Mesodermal cell (in vitro differentiated cells): ENCODE measurements around the gene ADAMTSL1.

ENCODE experiments used
- H3K27ac ChIP-seq: 2 replicates; pipeline ENCODE4 v1.7.0; 2013; ENCODE audit warnings: mild to moderate bottlenecking, low read depth, low read length, moderate library complexity; ENCODE audit not compliant: severe bottlenecking
- H3K36me3 ChIP-seq: 2 replicates; pipeline ENCODE4 v1.7.1; 2013; ENCODE audit warnings: mild to moderate bottlenecking, low read length, moderate library complexity; ENCODE audit not compliant: control insufficient read depth, insufficient read depth
- H3K4me1 ChIP-seq: one replicate; pipeline ENCODE4 v1.7.1; 2013; ENCODE audit warnings: mild to moderate bottlenecking, low read length; ENCODE audit not compliant: insufficient read depth, control insufficient read depth, poor library complexity, severe bottlenecking
- H3K4me3 ChIP-seq: 2 replicates; pipeline ENCODE4 v1.7.0; 2013; ENCODE audit warnings: low read length, control low read depth, mild to moderate bottlenecking; ENCODE audit not compliant: insufficient read depth, poor library complexity, severe bottlenecking; ENCODE audit errors: extremely low read depth
- H3K9me3 ChIP-seq: 2 replicates; pipeline ENCODE4 v1.7.1; 2013; ENCODE audit warnings: mild to moderate bottlenecking, low read length, moderate library complexity; ENCODE audit not compliant: control insufficient read depth
- WGBS, 2 experiments: methylation state at CpG; one replicate each; pipeline ENCODE4 v1.1.5; 2013; ENCODE audit warnings: missing lambda C conversion rate in 2 of 2; ENCODE audit not compliant: insufficient coverage in 2 of 2; 5-methylcytosine and 5-hydroxymethylcytosine counted together

The ADAMTSL1 gene

GRCh38 chr9:18555105-18555883, 81.3 kb downstream of the ADAMTSL1 start:
- Histone ChIP-seq H3K36me3 (no peaks in the 10 kb centered on the region), H3K27ac (no peak overlapping the region), H3K4me1 (no peaks in the 10 kb centered on the region), H3K9me3 (peaks cover 2% of the 10 kb centered on the region), H3K4me3 (no peak overlapping the region)
- WGBS, 2 experiments = 80 to 100% methylated on average over 1 to 4 of the region's 5 CpGs

GRCh38 chr9:18564018-18564880, 90.3 kb downstream of the ADAMTSL1 start:
- H3K4me3 ChIP-seq = no peak overlapping the region
- WGBS, 2 experiments = 90 to 97% methylated on average over 15 of the region's 15 CpGs

DNA sequence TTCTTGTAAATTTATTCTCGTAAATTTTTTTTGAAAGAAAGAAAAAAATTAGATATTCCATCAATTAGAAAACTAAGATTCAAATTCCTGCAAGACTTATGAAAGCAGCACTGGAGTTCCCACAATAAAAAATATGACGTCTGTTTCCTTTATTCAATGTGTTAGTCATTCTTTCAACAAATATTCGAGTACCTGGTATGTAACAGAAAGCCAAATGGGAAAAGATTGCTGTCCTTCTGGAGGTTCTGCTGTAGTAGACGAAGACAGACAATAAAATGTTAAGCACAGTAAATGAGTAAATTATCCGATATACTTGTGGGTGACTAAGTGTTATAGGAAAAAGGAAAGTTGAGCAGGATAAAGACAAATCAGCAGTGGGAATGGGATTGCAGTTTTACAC, 92.2 kb downstream of the ADAMTSL1 start:
- Histone ChIP-seq H3K4me3 (no peak overlapping the region), H3K27ac (no peak overlapping the region), H3K9me3 (no peaks in the 10 kb centered on the region), H3K4me1 (no peaks in the 10 kb centered on the region), H3K36me3 (no peaks in the 10 kb centered on the region)
- WGBS, 2 experiments = 77 to 89% methylated on average over 3 to 4 of the region's 5 CpGs

More at GRCh38 chr9:18564018-18564880, 90.3 kb downstream of the ADAMTSL1 start:
- Histone ChIP-seq H3K27ac (no peak overlapping the region), H3K9me3 (peaks cover 2% of the 10 kb centered on the region), H3K4me1 (no peaks in the 10 kb centered on the region), H3K36me3 (no peaks in the 10 kb centered on the region)

DNA sequence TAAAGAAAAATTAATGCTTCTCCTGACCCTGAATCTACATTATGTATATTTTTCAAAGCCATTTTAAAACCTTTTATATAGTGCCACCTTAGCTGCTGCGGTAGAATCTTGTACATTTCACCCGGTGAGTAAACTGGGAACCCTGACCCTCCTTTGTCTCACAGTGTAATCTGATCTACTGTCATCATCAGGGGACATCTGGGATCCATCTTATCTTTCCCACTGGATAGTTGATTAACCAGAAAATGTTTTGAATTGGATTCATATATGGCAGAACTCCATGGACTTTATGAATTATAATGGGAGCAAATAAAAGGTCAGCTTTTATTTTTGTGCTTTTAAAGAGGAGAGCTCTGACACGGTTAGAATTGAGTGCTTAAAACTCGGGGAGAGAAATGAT, 95.0 kb downstream of the ADAMTSL1 start:
- no peak overlapping the region for H3K4me3 ChIP-seq
- no peak overlapping the region for H3K27ac ChIP-seq
- no peaks in the 10 kb centered on the region for H3K36me3 ChIP-seq
- no peaks in the 10 kb centered on the region for H3K4me1 ChIP-seq
- 78 to 85% methylated on average over 2 to 4 of the region's 4 CpGs for WGBS, 2 experiments
- H3K9me3 ChIP-seq = no peaks in the 10 kb centered on the region

DNA sequence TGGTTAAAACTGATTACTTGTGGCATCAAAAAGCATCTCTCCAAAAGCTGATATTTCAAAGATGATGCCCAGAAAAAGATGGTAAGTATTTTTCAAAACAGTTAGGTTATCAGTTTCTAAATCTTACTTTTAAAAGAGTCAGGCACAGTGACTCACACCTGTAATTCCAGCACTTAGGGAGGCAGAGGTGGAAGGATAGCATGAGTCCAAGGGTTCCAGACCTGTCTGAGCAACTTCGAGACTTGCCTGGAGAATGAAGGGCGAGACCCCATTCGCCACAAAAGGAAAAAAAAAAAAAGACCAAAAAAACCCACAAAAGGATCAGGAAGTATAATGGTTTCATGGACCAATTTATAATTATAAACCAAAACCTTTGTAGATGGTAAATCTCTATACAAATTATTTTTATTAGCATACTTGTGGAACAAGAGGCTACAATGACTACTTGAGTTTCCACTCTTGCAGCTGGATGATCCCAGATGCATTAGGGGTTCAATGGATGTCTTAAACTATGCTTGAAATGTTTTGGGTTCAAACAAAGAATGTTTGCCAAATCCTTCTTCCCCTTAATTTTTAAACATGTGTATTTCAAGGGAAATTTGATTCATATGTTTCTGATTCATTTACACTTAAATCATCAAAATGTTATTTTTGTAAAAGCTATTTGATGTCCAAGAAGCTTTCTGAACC, 96.1 kb downstream of the ADAMTSL1 start:
- Histone ChIP-seq H3K36me3 (no peaks in the 10 kb centered on the region), H3K4me3 (no peak overlapping the region), H3K9me3 (no peaks in the 10 kb centered on the region), H3K4me1 (no peaks in the 10 kb centered on the region), H3K27ac (no peak overlapping the region)
- WGBS, 2 experiments = no CpG with 5 or more reads among the region's 3 CpGs

GRCh38 chr9:18573021-18573556, 99.1 kb downstream of the ADAMTSL1 start:
- no peaks in the 10 kb centered on the region for H3K9me3 ChIP-seq
- no peak overlapping the region for H3K27ac ChIP-seq
- H3K4me1 ChIP-seq = no peaks in the 10 kb centered on the region
- H3K36me3 ChIP-seq = no peaks in the 10 kb centered on the region
- 80% methylated on average over 1 of the region's 1 CpG; no CpG with 5 or more reads in 1 of the 2 experiments for WGBS, 2 experiments
- no peak overlapping the region for H3K4me3 ChIP-seq

GRCh38 chr9:18575686-18576085, 101.7 kb downstream of the ADAMTSL1 start:
- Histone ChIP-seq H3K36me3 (no peaks in the 10 kb centered on the region), H3K9me3 (no peaks in the 10 kb centered on the region), H3K4me3 (no peak overlapping the region), H3K4me1 (no peaks in the 10 kb centered on the region), H3K27ac (no peak overlapping the region)
- no CpG with 5 or more reads among the region's 1 CpG for WGBS, 2 experiments

DNA sequence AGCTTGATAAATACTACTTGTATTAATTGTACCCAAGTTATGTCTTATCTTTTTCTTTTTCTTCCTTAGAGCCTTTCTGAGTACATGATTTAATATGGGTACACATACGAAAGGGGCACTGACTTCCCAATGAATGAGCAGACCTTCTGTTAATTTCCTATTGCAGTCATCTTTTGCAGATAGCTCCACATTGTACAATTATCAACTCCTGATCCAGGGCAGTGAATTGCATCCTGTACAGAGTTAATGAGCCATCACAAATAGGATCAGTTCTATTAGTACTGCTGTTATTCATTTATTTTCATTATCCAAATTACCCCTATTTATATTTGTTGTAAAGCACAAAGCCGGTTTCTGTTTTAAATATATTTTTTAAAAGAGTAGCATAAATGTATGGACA, 105.6 kb downstream of the ADAMTSL1 start:
- WGBS, 2 experiments = no CpG with 5 or more reads among the region's 2 CpGs
- H3K4me1 ChIP-seq = no peaks in the 10 kb centered on the region
- H3K4me3 ChIP-seq = no peak overlapping the region
- no peak overlapping the region for H3K27ac ChIP-seq
- no peaks in the 10 kb centered on the region for H3K36me3 ChIP-seq
- no peaks in the 10 kb centered on the region for H3K9me3 ChIP-seq

DNA sequence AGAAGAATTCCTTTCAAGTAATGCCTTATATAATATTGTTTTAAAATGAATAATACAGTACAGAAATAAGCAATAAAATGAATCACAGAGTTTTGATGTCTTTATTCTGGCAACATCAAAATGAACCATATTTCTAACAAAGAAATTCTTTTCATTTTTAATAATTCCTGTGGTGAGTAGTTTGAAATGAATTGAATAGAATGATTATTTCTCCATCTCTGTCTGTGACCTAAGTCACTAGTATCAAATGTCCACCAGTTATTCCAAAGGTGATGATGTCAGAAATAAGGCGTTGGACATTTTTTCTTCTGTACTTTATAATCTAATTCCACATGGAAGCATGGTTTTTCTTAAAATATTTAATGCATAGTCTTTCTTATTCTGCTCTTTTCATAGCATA, 106.2 kb downstream of the ADAMTSL1 start:
- no peak overlapping the region for H3K27ac ChIP-seq
- H3K4me1 ChIP-seq = no peaks in the 10 kb centered on the region
- H3K9me3 ChIP-seq = no peaks in the 10 kb centered on the region
- no peak overlapping the region for H3K4me3 ChIP-seq
- no CpG with 5 or more reads among the region's 1 CpG for WGBS, 2 experiments
- H3K36me3 ChIP-seq = no peaks in the 10 kb centered on the region

DNA sequence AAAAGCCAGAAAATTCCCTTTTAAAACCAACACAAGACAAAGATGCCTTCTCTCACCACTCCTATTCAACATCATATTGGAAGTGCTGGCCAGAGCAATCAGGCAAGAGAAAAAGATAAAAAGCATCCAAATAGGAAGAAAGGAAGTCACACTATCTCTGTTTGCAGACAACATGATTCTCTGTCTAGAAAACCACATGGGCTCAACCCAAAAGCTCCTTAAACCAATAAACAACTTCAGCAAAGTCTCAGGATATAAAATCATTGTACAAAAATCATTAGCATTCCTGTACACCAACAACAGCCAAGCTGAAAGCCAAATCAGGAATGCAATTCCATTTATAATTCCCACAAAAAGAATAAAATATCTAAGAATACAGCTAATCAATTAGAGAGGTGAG, 112.0 kb downstream of the ADAMTSL1 start:
- no peaks in the 10 kb centered on the region for H3K4me1 ChIP-seq
- H3K27ac ChIP-seq = no peak overlapping the region
- no peak overlapping the region for H3K4me3 ChIP-seq
- no peaks in the 10 kb centered on the region for H3K36me3 ChIP-seq
- H3K9me3 ChIP-seq = no peaks in the 10 kb centered on the region
